Activated T-helper 2 cell treated with anti-CD3 and anti-CD28 coated beads, Interferon-gamma antibody, Interleukin-2, Interleukin-4, amounts not matched to agents 10 μg/mL and 5 μg/mL and 100 μg/mL, durations not matched to agents 14 hours and 24 hours and 36 hours (primary cell): Measurements from ENCODE around the gene TTLL11. TPM values are rescaled to one million over a fixed set of nuclear protein-coding genes. Genes with fewer than 3 reads are reported as not detected.

Experiments
- DNase-seq: peaks from one replicate; pipeline ENCODE4 v3.0.0; 2021; ENCODE audit warnings: low spot score
- H3K27ac Mint-ChIP-seq: one replicate; pipeline ENCODE4 v1.8.0; 2021; ENCODE audit warnings: mixed read lengths
- H3K27me3 Mint-ChIP-seq: one replicate; pipeline ENCODE4 v1.8.0; 2021; ENCODE audit warnings: low read depth, mixed read lengths
- H3K36me3 Mint-ChIP-seq: one replicate; pipeline ENCODE4 v1.8.0; 2021; ENCODE audit warnings: low read depth, mixed read lengths
- H3K4me1 Mint-ChIP-seq: one replicate; pipeline ENCODE4 v1.8.0; 2021; ENCODE audit warnings: low read depth, mixed read lengths
- H3K4me3 Mint-ChIP-seq: one replicate; pipeline ENCODE4 v1.8.0; 2021; ENCODE audit warnings: low read depth, mild to moderate bottlenecking, moderate library complexity, mixed read lengths
- H3K9me3 Mint-ChIP-seq: one replicate; pipeline ENCODE4 v1.8.0; 2021; ENCODE audit warnings: mixed read lengths
- intact Hi-C: fragments of 100-400 bp; cut with micrococcal nuclease; formaldehyde crosslinking; loops from one replicate; pipeline ENCODE4 v1.15.1; 2023
- total RNA-seq: library from RNA; stranded (reverse); gene quantifications from 2 replicates; pipeline ENCODE4 v1.2.3, GENCODE V29; 2022

Gene TTLL11
- total RNA-seq, 1 donor from 2014 or later, result 2.2 TPM

- no peak overlapping the region for H3K27ac Mint-ChIP-seq
- peaks cover 15% of the 10 kb centered on the region for H3K4me1 Mint-ChIP-seq
- no peaks in the 10 kb centered on the region for H3K36me3 Mint-ChIP-seq
- no peaks in the 10 kb centered on the region for H3K9me3 Mint-ChIP-seq
- intact Hi-C loops, result loop anchor here (5.0 kb wide), 1 partner anchor 162 kb away; no protein-coding TSS in a partner anchor
- no peak for DNase-seq
- H3K27me3 Mint-ChIP-seq, result no peaks in the 10 kb centered on the region
- no peak overlapping the region for H3K4me3 Mint-ChIP-seq
These were observed 202.4 kb downstream of the TTLL11 start for GRCh38 chr9:121890746-121891145.

GRCh38 chr9:121889990-121890563 lies 203.0 kb downstream of the TTLL11 start:
- H3K27ac Mint-ChIP-seq, result no peak overlapping the region
- no peak overlapping the region for H3K4me3 Mint-ChIP-seq
- peaks cover 19% of the 10 kb centered on the region for H3K4me1 Mint-ChIP-seq
- DNase-seq, result no peak
- intact Hi-C loops, result loop anchor here (5.0 kb wide), 1 partner anchor 162 kb away; no protein-coding TSS in a partner anchor
- no peaks in the 10 kb centered on the region for H3K36me3 Mint-ChIP-seq
- no peaks in the 10 kb centered on the region for H3K27me3 Mint-ChIP-seq
- no peaks in the 10 kb centered on the region for H3K9me3 Mint-ChIP-seq

- no peak overlapping the region for H3K27ac Mint-ChIP-seq
- H3K4me1 Mint-ChIP-seq, result peaks cover 23% of the 10 kb centered on the region
- H3K36me3 Mint-ChIP-seq, result no peaks in the 10 kb centered on the region
- DNase-seq, result no peak
- no peaks in the 10 kb centered on the region for H3K9me3 Mint-ChIP-seq
- H3K27me3 Mint-ChIP-seq, result no peaks in the 10 kb centered on the region
- intact Hi-C loops, result no loop called here
- H3K4me3 Mint-ChIP-seq, result no peak overlapping the region
These were observed 204.7 kb downstream of the TTLL11 start for GRCh38 chr9:121888438-121888775.

GRCh38 chr9:121887553-121888437 lies 205.3 kb downstream of the TTLL11 start:
- H3K9me3 Mint-ChIP-seq, result no peaks in the 10 kb centered on the region
- no peaks in the 10 kb centered on the region for H3K36me3 Mint-ChIP-seq
- no peak overlapping the region for H3K4me3 Mint-ChIP-seq
- no peak overlapping the region for H3K27ac Mint-ChIP-seq
- DNase-seq, result no peak
- intact Hi-C loops, result no loop called here
- peaks cover 23% of the 10 kb centered on the region for H3K4me1 Mint-ChIP-seq
- H3K27me3 Mint-ChIP-seq, result no peaks in the 10 kb centered on the region

GRCh38 chr9:121886759-121887485 lies 206.2 kb downstream of the TTLL11 start:
- Mint-ChIP-seq H3K4me3 (no peak overlapping the region), H3K9me3 (no peaks in the 10 kb centered on the region), H3K4me1 (peaks cover 23% of the 10 kb centered on the region), H3K36me3 (no peaks in the 10 kb centered on the region), H3K27me3 (peaks cover 2% of the 10 kb centered on the region), H3K27ac (no peak overlapping the region)
- DNase-seq, result no peak
- intact Hi-C loops, result no loop called here

GRCh38 chr9:121885345-121885901 lies 207.7 kb downstream of the TTLL11 start:
- H3K27ac Mint-ChIP-seq, result no peak overlapping the region
- DNase-seq, result no peak
- intact Hi-C loops, result no loop called here
- no peaks in the 10 kb centered on the region for H3K9me3 Mint-ChIP-seq
- H3K4me1 Mint-ChIP-seq, result peaks cover 22% of the 10 kb centered on the region
- H3K27me3 Mint-ChIP-seq, result peaks cover 2% of the 10 kb centered on the region
- H3K36me3 Mint-ChIP-seq, result no peaks in the 10 kb centered on the region
- no peak overlapping the region for H3K4me3 Mint-ChIP-seq

- DNase-seq, result no peak
- intact Hi-C loops, result no loop called here
- H3K4me3 Mint-ChIP-seq, result no peak overlapping the region
- H3K4me1 Mint-ChIP-seq, result peaks cover 16% of the 10 kb centered on the region
- no peaks in the 10 kb centered on the region for H3K9me3 Mint-ChIP-seq
- H3K27ac Mint-ChIP-seq, result no peak overlapping the region
- H3K36me3 Mint-ChIP-seq, result no peaks in the 10 kb centered on the region
- H3K27me3 Mint-ChIP-seq, result peaks cover 2% of the 10 kb centered on the region
These were observed 209.0 kb downstream of the TTLL11 start for GRCh38 chr9:121884057-121884541.

- peaks cover 16% of the 10 kb centered on the region for H3K4me1 Mint-ChIP-seq
- intact Hi-C loops, result no loop called here
- H3K36me3 Mint-ChIP-seq, result no peaks in the 10 kb centered on the region
- no peak overlapping the region for H3K27ac Mint-ChIP-seq
- DNase-seq, result no peak
- no peaks in the 10 kb centered on the region for H3K9me3 Mint-ChIP-seq
- peaks cover 2% of the 10 kb centered on the region for H3K27me3 Mint-ChIP-seq
- H3K4me3 Mint-ChIP-seq, result no peak overlapping the region
These were observed 209.6 kb downstream of the TTLL11 start for GRCh38 chr9:121883281-121884056.

GRCh38 chr9:121881920-121882500 lies 211.1 kb downstream of the TTLL11 start:
- Mint-ChIP-seq H3K27me3 (peaks cover 2% of the 10 kb centered on the region), H3K9me3 (no peaks in the 10 kb centered on the region), H3K36me3 (no peaks in the 10 kb centered on the region), H3K4me3 (no peak overlapping the region), H3K4me1 (peaks cover 10% of the 10 kb centered on the region), H3K27ac (no peak overlapping the region)
- intact Hi-C loops, result no loop called here
- DNase-seq, result no peak

GRCh38 chr9:121880343-121880898 lies 212.7 kb downstream of the TTLL11 start:
- Mint-ChIP-seq H3K9me3 (no peaks in the 10 kb centered on the region), H3K27ac (no peak overlapping the region), H3K4me3 (no peak overlapping the region), H3K27me3 (peaks cover 2% of the 10 kb centered on the region), H3K4me1 (peaks cover 8% of the 10 kb centered on the region), H3K36me3 (no peaks in the 10 kb centered on the region)
- DNase-seq, result no peak
- intact Hi-C loops, result no loop called here

GRCh38 chr9:121878271-121878822 lies 214.8 kb downstream of the TTLL11 start:
- DNase-seq, result no peak
- no peaks in the 10 kb centered on the region for H3K36me3 Mint-ChIP-seq
- H3K27ac Mint-ChIP-seq, result no peak overlapping the region
- intact Hi-C loops, result no loop called here
- no peak overlapping the region for H3K4me3 Mint-ChIP-seq
- H3K27me3 Mint-ChIP-seq, result peaks cover 2% of the 10 kb centered on the region
- H3K9me3 Mint-ChIP-seq, result no peaks in the 10 kb centered on the region
- no peaks in the 10 kb centered on the region for H3K4me1 Mint-ChIP-seq
